SK-N-SH (cell line): ENCODE results near the gene SEMA4D. TPM values are rescaled to one million over a fixed set of nuclear protein-coding genes. Genes with fewer than 3 reads are reported as not detected.

Source experiments
- CHD2 ChIP-seq: fragments of 150-350 bp; IDR thresholded peaks from 2 replicates; pipeline ENCODE4 v1.6.1; 2018; ENCODE audit warnings: low read length; ENCODE audit not compliant: partially characterized antibody
- EZH2phosphoT487 ChIP-seq: fragments of 200-600 bp; sonication (generic); IDR thresholded peaks from 2 replicates; pipeline ENCODE4 v1.6.1; 2017; ENCODE audit warnings: low read depth, mixed run types, mild to moderate bottlenecking, antibody characterized with exemption, moderate library complexity, borderline replicate concordance
- FOSL2 ChIP-seq: IDR thresholded peaks from 2 replicates; pipeline ENCODE4 v1.4.0; 2012; ENCODE audit warnings: low read depth, mild to moderate bottlenecking, moderate library complexity, borderline replicate concordance
- FOXJ3 ChIP-seq: sonication (generic); formaldehyde crosslinking; IDR thresholded peaks from 2 replicates; pipeline ENCODE4 v1.5.1; 2020; ENCODE audit warnings: mild to moderate bottlenecking, missing genetic modification reagents
- FOXM1 ChIP-seq: IDR thresholded peaks from 2 replicates; pipeline ENCODE4 v1.4.0; 2012; ENCODE audit warnings: low read depth, mild to moderate bottlenecking
- GABPA ChIP-seq: IDR thresholded peaks from 2 replicates; pipeline ENCODE4 v1.4.0; 2012; ENCODE audit warnings: low read depth, mild to moderate bottlenecking
- GATA2 ChIP-seq: sonication (generic); formaldehyde crosslinking; IDR thresholded peaks from 2 replicates; pipeline ENCODE4 v1.5.0; 2020; ENCODE audit warnings: mild to moderate bottlenecking, missing genetic modification reagents
- MXI1 ChIP-seq: IDR thresholded peaks from 2 replicates; pipeline ENCODE4 v1.6.1; 2012; ENCODE audit warnings: mild to moderate bottlenecking, low read depth, low read length, improper control_type of control experiment
- RFX5 ChIP-seq: IDR thresholded peaks from 2 replicates; pipeline ENCODE4 v1.6.1; 2012; ENCODE audit warnings: mild to moderate bottlenecking, improper control_type of control experiment, low read length
- RXRA ChIP-seq: IDR thresholded peaks from 2 replicates; pipeline ENCODE4 v1.4.0; 2012; ENCODE audit warnings: low read depth, mild to moderate bottlenecking, borderline replicate concordance
- SIN3A ChIP-seq: IDR thresholded peaks from 2 replicates; pipeline ENCODE4 v1.6.1; 2012; ENCODE audit warnings: low read depth, mild to moderate bottlenecking, low read length, moderate library complexity, borderline replicate concordance
- SMC3 ChIP-seq: IDR thresholded peaks from 2 replicates; pipeline ENCODE4 v1.6.1; 2012; ENCODE audit warnings: low read depth, low read length, improper control_type of control experiment
- USF2 ChIP-seq: fragments of 150-350 bp; IDR thresholded peaks from 2 replicates; pipeline ENCODE4 v1.6.1; 2017; ENCODE audit warnings: antibody characterized with exemption, low read length, low read depth, borderline replicate concordance
- polyA plus RNA-seq, 3 experiments: library from polyadenylated mRNA; depleted of rRNA; stranded (reverse); fragments of >200 nt; gene quantifications; 2 replicates each; pipeline ENCODE4 v1.2.3, GENCODE V29; 2012
- TF ChIP-seq, protein P1 (sequence below): IDR thresholded peaks from 2 replicates; pipeline ENCODE4 v1.6.1; 2012; ENCODE audit warnings: mild to moderate bottlenecking, low read depth, low read length, moderate library complexity
- TF ChIP-seq, protein P2 (sequence below): IDR thresholded peaks from 2 replicates; pipeline ENCODE4 v1.4.0; 2012; ENCODE audit warnings: low read depth, borderline replicate concordance

Gene SEMA4D
- polyA plus RNA-seq, 1 of the 3 experiments (the other 2 are of a cell fraction) = 4.8 TPM

DNA sequence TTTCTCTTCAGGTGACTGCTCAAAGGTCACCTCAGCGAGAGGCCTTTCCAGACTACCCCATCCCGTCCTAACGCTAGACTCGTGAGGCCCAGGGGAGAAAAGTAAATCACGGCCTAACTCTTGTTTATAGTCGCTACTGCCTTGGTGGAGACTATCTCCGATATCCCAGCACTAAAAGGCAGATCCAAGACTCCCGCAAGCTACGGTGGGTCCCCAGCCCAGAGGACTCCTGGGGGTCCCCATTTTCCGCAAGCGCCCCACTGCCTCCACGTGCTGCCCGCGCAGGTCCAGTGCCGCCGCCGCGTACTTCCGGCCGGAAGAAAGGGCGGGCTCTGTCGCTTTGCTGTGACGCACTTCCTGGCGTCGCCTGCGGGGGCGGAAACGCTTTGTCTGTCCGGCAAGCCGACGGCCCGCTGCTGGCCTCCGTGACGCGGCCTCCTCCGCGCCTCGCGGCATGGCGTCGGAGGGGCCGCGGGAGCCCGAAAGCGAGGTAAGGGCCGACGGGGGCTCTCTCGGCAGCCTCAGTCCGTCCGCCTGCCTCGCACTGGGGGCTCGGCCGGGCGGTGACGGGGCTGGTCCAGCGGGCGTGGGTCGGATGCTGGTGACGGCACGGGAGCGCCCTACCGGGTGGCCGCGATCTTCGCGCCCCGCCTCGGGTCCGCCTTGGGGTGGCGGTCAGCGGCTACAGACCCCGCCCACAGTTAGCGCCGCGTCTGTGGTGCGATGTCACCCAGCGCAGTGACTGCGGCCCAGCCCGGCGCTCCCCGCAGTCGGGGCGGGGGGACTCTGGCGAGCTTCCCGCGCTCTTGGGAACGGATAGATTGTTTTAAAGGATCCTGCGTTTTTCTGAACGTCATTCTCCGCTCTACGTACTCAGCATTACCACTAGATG, 179.5 kb downstream of the SEMA4D start, which contains the start of gene SECISBP2 (continued):
- TF ChIP-seq FOSL2 (peak; percentile 13; the same call in 1 of the 2 replicates), FOXM1 (no peak; the same call in 1 of the 2 replicates), MXI1 (peak; percentile 97), SIN3A (peak; percentile 90; the same call in 1 of the 2 replicates), FOXJ3 (CRISPR knock-in tag) (peak; percentile 9; the same call in 1 of the 2 replicates), CHD2 (no peak), SMC3 (peak; percentile 50), GATA2 (CRISPR knock-in tag) (no peak), RXRA (no peak; the same call in 1 of the 2 replicates), EZH2phosphoT487 (no peak), GABPA (peak; percentile 98), USF2 (no peak), RFX5 (peak; percentile 52; the same call in 1 of the 2 replicates)
- TF ChIP-seq, protein P1, sequence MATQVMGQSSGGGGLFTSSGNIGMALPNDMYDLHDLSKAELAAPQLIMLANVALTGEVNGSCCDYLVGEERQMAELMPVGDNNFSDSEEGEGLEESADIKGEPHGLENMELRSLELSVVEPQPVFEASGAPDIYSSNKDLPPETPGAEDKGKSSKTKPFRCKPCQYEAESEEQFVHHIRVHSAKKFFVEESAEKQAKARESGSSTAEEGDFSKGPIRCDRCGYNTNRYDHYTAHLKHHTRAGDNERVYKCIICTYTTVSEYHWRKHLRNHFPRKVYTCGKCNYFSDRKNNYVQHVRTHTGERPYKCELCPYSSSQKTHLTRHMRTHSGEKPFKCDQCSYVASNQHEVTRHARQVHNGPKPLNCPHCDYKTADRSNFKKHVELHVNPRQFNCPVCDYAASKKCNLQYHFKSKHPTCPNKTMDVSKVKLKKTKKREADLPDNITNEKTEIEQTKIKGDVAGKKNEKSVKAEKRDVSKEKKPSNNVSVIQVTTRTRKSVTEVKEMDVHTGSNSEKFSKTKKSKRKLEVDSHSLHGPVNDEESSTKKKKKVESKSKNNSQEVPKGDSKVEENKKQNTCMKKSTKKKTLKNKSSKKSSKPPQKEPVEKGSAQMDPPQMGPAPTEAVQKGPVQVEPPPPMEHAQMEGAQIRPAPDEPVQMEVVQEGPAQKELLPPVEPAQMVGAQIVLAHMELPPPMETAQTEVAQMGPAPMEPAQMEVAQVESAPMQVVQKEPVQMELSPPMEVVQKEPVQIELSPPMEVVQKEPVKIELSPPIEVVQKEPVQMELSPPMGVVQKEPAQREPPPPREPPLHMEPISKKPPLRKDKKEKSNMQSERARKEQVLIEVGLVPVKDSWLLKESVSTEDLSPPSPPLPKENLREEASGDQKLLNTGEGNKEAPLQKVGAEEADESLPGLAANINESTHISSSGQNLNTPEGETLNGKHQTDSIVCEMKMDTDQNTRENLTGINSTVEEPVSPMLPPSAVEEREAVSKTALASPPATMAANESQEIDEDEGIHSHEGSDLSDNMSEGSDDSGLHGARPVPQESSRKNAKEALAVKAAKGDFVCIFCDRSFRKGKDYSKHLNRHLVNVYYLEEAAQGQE = peak; percentile 48; the same call in 1 of the 2 replicates
- TF ChIP-seq, protein P2, sequence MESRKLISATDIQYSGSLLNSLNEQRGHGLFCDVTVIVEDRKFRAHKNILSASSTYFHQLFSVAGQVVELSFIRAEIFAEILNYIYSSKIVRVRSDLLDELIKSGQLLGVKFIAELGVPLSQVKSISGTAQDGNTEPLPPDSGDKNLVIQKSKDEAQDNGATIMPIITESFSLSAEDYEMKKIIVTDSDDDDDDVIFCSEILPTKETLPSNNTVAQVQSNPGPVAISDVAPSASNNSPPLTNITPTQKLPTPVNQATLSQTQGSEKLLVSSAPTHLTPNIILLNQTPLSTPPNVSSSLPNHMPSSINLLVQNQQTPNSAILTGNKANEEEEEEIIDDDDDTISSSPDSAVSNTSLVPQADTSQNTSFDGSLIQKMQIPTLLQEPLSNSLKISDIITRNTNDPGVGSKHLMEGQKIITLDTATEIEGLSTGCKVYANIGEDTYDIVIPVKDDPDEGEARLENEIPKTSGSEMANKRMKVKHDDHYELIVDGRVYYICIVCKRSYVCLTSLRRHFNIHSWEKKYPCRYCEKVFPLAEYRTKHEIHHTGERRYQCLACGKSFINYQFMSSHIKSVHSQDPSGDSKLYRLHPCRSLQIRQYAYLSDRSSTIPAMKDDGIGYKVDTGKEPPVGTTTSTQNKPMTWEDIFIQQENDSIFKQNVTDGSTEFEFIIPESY = peak; percentile 68; the same call in 1 of the 2 replicates
